Stimulated activated CD4-positive, alpha-beta T cell treated with anti-CD3 and anti-CD28 coated beads, Interleukin-1b, Interleukin-23, amount 100 ng/mL, for 48 hours (primary cell): ENCODE data around the gene NPLOC4.

ENCODE experiments used
- DNase-seq: peaks from one replicate; pipeline ENCODE4 v3.0.0-alpha.2; 2020

NPLOC4 gene

GRCh38 chr17:81515530-81516041, 121.3 kb downstream of the NPLOC4 start:
- DNase-seq: no peak

- peak; percentile 66 for DNase-seq
These were observed 122.0 kb downstream of the NPLOC4 start for GRCh38 chr17:81514739-81515529.

GRCh38 chr17:81514489-81514738, 122.5 kb downstream of the NPLOC4 start:
- no peak for DNase-seq

DNA sequence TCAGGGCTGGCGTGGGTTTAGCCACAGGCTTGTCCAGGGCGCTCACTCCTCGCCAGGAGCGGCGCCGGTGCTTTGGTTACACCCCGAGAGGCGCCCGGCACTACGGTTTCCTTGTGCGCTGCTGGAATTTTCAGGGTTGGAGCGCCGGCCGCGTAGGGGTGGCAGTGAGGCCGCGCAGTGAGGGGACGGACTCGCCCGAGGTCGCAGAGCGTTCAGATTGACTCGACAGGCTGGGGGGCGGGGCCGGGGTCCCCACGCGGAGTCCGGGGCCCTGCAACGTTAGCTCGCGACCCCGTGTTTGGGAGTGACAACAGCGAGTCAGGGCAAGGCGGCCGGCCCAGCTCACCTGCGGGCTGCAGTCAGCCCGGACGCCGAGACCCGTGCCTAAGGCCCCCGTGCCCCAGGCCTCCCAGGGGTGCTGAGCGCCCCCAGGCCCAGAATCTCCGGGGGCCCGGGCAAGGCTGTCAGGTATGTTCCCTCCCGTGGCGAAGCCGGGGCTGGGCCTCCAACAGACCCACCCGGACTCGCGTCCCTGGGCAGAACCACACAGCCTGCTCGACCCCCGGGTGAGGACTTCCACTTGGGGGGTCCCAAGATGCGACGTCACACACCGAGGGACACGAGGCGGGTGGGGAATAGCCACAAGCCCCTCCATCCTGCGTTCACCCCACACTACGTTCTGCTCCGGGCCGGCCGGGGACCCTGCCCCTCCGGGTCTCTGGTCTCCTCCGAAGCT, 123.0 kb downstream of the NPLOC4 start:
- peak; percentile 47 for DNase-seq

- peak; percentile 78 for DNase-seq
These were observed 123.5 kb downstream of the NPLOC4 start for GRCh38 chr17:81513372-81513752.

DNA sequence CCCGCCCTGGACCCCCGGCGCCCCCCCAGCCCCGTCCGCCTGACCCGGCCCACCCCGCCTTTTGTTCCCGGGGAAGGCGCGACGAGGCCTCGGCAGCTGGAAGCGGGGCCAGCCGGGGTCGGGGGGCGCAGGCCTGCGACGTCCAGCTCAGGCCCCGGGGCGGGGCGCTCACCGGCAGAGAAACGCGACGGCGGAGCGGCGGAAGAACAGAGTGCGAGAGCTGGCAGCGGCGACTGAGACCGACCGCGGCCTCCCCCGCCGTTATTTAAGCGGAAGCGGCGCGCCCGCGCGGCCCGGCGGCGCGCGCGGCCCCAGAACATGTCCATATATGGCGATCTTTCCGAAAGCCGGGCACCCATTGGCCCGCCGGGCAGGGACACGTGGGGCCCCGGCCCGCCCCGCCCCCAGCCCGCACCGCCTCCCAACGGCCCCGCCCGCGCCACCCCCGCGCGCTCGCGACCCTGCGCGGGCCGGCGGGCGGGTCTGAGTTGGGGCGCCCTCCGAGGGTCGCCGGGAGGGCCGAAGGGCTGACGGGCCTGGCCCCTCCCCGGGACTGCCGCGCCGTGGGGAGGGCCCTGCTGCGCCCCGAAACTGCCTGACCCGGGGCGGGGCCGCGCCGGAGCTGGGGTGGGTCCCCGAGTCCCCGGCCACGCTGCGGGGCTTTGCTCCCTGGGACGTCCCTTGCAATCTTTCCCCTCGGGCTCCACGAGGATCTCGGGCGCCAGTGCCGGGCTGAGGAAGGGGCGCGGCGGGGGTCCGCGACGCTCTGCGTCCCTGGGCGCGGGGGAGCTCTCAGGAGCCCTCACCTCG, 124.1 kb downstream of the NPLOC4 start, which contains the start of gene ACTG1:
Gene ACTG1 (minus strand): TSS at position 238 of the 810 bp plus-strand sequence. CDS start 445 bp downstream, outside the sequence.
- DNase-seq: peak; percentile 91

- DNase-seq: peak; percentile 36
These were observed 124.9 kb downstream of the NPLOC4 start for GRCh38 chr17:81511804-81512561.

GRCh38 chr17:81511554-81511803, 125.4 kb downstream of the NPLOC4 start:
- no peak for DNase-seq

GRCh38 chr17:81510785-81511553, 125.9 kb downstream of the NPLOC4 start:
- peak; percentile 44 for DNase-seq

- DNase-seq: no peak
These were observed 126.7 kb downstream of the NPLOC4 start for GRCh38 chr17:81509972-81510784.

- no peak for DNase-seq
These were observed 127.5 kb downstream of the NPLOC4 start for GRCh38 chr17:81509207-81509971.

- DNase-seq: no peak
These were observed 128.2 kb downstream of the NPLOC4 start for GRCh38 chr17:81508639-81509206.
